ENCODE results near the gene AMH. TPM values are rescaled to one million over a fixed set of nuclear protein-coding genes. Genes with fewer than 3 reads are reported as not detected.

AMH gene
- total RNA-seq, 1 experiment from 2014 or later = 11.2 TPM

DNA sequence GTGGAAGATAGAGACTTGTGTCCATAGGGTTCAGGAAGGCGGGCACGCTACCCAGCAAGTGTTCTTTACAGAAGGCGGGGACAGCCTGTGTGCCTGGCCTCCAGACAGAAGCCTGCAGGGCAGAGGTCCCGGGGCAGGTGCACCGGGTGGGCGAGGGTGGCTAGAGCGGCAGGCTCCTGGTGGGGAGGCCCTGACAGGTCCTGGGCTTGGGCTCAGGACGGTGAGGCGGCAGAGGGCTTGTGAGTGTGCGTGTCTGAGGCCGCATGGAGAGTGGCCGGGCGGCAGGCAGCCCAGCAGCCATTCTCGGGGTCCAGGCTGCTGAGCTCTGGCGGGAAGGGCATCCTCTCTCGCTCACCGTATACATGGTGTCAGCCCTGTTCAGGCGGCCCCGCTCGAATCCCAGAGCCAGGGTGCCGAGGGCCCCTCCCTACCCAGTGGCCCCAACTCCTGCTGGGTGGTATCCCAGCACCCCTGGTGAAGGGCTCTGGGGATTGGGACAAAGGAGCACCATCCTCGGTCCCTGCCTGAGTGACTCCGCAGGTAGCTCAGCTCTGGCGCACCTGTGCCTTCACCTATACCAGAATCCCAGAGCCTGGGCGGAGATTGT, 3.0 kb upstream of the AMH start (continued):
- TF ChIP-seq ARID4B (CRISPR knock-in tag; IDR thresholded peaks at IDR 0.05; ENCODE audit: borderline replicate concordance) = no peak
- no peak for TF ChIP-seq ZNF396 (CRISPR knock-in tag; IDR thresholded peaks at IDR 0.05; ENCODE audit: borderline replicate concordance)

DNA sequence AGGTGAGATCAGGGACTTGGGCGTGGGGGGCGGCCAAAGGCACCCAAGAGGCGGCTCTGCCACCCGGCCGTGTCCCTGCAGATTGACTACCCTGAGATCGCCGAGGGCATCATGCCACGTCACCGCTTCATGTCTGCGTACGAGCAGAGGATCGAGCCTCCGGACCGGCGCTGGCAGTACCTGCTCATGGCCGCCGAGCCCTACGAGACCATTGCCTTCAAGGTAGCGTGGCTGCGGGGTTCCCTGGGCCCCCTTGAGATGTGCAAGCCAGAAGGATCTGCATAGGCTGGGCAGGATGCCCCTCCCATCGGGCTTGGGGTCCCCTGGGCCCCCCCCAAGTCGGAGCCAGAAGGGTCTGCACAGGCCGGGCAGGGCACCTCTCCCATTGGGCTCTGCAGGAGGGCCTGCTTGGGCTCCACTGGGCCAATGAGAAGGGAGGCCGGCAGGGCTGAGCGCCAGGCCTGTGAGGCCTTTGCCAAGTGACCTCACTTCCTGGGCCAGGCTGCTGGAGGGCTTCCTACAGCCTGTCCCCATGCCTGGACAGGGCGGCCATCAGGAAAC, 2.2 kb upstream of the AMH start:
- TF ChIP-seq CREB1 (CRISPR knock-in tag; IDR thresholded peaks at IDR 0.05) = no peak
- TF ChIP-seq SP1 (CRISPR knock-in tag; conservative IDR thresholded peaks at IDR 0.05) = no peak
- no peak for TF ChIP-seq EMX1 (CRISPR knock-in tag; IDR thresholded peaks at IDR 0.05)
- no peak for TF ChIP-seq MXD4 (CRISPR knock-in tag; IDR thresholded peaks at IDR 0.05; ENCODE audit: borderline replicate concordance)
- TF ChIP-seq GRHL2 (CRISPR knock-in tag; IDR thresholded peaks at IDR 0.05; ENCODE audit: insufficient replicate concordance, severe bottlenecking) = no peak
- Mint-ChIP-seq H3K27ac (no peak overlapping the region), H3K36me3 (peaks cover 18% of the 10 kb centered on the region), H3K27me3 (ENCODE audit: low read depth) (peaks cover 12% of the 10 kb centered on the region), H3K9me3 (no peaks in the 10 kb centered on the region), H3K4me3 (no peak overlapping the region), H3K4me1 (no peaks in the 10 kb centered on the region)
- ChIA-PET POLR2A (no interaction called here), CTCF (interaction anchor here (1.0 kb wide), 1 partner anchor 15 kb away, joined by 4 read pairs; no protein-coding TSS in a partner anchor)
- ATAC-seq = no peak
- DNase-seq (ENCODE audit: low spot score) = no peak

GRCh38 chr19:2247433-2248101, 1.6 kb upstream of the AMH start:
- no peak for DNase-seq (ENCODE audit: low spot score)
- ChIA-PET CTCF (interaction anchor here (0.6 kb wide), 1 partner anchor 302 kb away, joined by 3 read pairs; no protein-coding TSS in a partner anchor), POLR2A (no interaction called here)
- no peaks in the 10 kb centered on the region for H3K9me3 Mint-ChIP-seq
- no peaks in the 10 kb centered on the region for H3K4me1 Mint-ChIP-seq
- H3K27ac Mint-ChIP-seq = no peak overlapping the region
- H3K36me3 Mint-ChIP-seq = peaks cover 15% of the 10 kb centered on the region
- ATAC-seq = no peak
- H3K27me3 Mint-ChIP-seq (ENCODE audit: low read depth) = peaks cover 19% of the 10 kb centered on the region
- no peak for TF ChIP-seq JAZF1 (CRISPR knock-in tag; IDR thresholded peaks at IDR 0.05)
- TF ChIP-seq ESRRA (CRISPR knock-in tag; IDR thresholded peaks at IDR 0.05; ENCODE audit: borderline replicate concordance) = no peak
- no peak for TF ChIP-seq OVOL2 (CRISPR knock-in tag; IDR thresholded peaks at IDR 0.05; ENCODE audit: borderline replicate concordance)
- TF ChIP-seq, protein P1, sequence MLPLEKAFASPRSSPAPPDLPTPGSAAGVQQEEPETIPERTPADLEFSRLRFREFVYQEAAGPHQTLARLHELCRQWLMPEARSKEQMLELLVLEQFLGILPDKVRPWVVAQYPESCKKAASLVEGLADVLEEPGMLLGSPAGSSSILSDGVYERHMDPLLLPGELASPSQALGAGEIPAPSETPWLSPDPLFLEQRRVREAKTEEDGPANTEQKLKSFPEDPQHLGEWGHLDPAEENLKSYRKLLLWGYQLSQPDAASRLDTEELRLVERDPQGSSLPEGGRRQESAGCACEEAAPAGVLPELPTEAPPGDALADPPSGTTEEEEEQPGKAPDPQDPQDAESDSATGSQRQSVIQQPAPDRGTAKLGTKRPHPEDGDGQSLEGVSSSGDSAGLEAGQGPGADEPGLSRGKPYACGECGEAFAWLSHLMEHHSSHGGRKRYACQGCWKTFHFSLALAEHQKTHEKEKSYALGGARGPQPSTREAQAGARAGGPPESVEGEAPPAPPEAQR (CRISPR knock-in tag; IDR thresholded peaks at IDR 0.05) = no peak
- TF ChIP-seq ZNF671 (CRISPR knock-in tag; IDR thresholded peaks at IDR 0.05) = no peak
- TF ChIP-seq, protein P2, sequence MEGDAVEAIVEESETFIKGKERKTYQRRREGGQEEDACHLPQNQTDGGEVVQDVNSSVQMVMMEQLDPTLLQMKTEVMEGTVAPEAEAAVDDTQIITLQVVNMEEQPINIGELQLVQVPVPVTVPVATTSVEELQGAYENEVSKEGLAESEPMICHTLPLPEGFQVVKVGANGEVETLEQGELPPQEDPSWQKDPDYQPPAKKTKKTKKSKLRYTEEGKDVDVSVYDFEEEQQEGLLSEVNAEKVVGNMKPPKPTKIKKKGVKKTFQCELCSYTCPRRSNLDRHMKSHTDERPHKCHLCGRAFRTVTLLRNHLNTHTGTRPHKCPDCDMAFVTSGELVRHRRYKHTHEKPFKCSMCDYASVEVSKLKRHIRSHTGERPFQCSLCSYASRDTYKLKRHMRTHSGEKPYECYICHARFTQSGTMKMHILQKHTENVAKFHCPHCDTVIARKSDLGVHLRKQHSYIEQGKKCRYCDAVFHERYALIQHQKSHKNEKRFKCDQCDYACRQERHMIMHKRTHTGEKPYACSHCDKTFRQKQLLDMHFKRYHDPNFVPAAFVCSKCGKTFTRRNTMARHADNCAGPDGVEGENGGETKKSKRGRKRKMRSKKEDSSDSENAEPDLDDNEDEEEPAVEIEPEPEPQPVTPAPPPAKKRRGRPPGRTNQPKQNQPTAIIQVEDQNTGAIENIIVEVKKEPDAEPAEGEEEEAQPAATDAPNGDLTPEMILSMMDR (IDR thresholded peaks at IDR 0.05) = no peak
- TF ChIP-seq, protein P3, sequence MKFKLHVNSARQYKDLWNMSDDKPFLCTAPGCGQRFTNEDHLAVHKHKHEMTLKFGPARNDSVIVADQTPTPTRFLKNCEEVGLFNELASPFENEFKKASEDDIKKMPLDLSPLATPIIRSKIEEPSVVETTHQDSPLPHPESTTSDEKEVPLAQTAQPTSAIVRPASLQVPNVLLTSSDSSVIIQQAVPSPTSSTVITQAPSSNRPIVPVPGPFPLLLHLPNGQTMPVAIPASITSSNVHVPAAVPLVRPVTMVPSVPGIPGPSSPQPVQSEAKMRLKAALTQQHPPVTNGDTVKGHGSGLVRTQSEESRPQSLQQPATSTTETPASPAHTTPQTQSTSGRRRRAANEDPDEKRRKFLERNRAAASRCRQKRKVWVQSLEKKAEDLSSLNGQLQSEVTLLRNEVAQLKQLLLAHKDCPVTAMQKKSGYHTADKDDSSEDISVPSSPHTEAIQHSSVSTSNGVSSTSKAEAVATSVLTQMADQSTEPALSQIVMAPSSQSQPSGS (CRISPR knock-in tag; IDR thresholded peaks at IDR 0.05; ENCODE audit: borderline replicate concordance, low read depth) = no peak
- TF ChIP-seq ATF3 (CRISPR knock-in tag; conservative IDR thresholded peaks at IDR 0.05) = no peak
- TF ChIP-seq GRHL2 (CRISPR knock-in tag; IDR thresholded peaks at IDR 0.05; ENCODE audit: insufficient replicate concordance, severe bottlenecking) = no peak
- no peak for TF ChIP-seq USF2 (CRISPR knock-in tag; IDR thresholded peaks at IDR 0.05)
- no peak for TF ChIP-seq MYBL2 (CRISPR knock-in tag; IDR thresholded peaks at IDR 0.05)
- TF ChIP-seq FOXJ3 (CRISPR knock-in tag; IDR thresholded peaks at IDR 0.05; ENCODE audit: borderline replicate concordance) = no peak
- TF ChIP-seq SP1 (CRISPR knock-in tag; conservative IDR thresholded peaks at IDR 0.05) = no peak
- no peak overlapping the region for H3K4me3 Mint-ChIP-seq

Data from WTC11 (cell line).